Hematopoietic multipotent progenitor cell treated with erythropoietin and hydrocortisone succinate and interleukin-3 and kit ligand, for 15 days (in vitro differentiated cells): ENCODE results near the gene EZH2.

Source experiments
- DNase-seq: peaks from one replicate; pipeline ENCODE4 v3.0.0-alpha.2; 2015; ENCODE audit warnings: low spot score

EZH2 gene

GRCh38 chr7:148804343-148805235 is 79.5 kb downstream of the EZH2 start:
- DNase-seq: no peak

- no peak for DNase-seq
Observed at GRCh38 chr7:148803094-148803493, 81.0 kb downstream of the EZH2 start.

GRCh38 chr7:148802101-148802493 is 82.0 kb downstream of the EZH2 start:
- no peak for DNase-seq

- no peak for DNase-seq
Observed at GRCh38 chr7:148800677-148801076, 83.4 kb downstream of the EZH2 start.

- DNase-seq: no peak
Observed at GRCh38 chr7:148799893-148800555, 84.1 kb downstream of the EZH2 start.

GRCh38 chr7:148796841-148797240 is 87.2 kb downstream of the EZH2 start:
- no peak for DNase-seq

GRCh38 chr7:148794476-148794875 is 89.6 kb downstream of the EZH2 start:
- no peak for DNase-seq

- DNase-seq: peak; percentile 24
Observed at GRCh38 chr7:148793590-148793989, 90.5 kb downstream of the EZH2 start.

- DNase-seq: no peak
Observed at GRCh38 chr7:148791546-148791945, 92.5 kb downstream of the EZH2 start.

- DNase-seq: no peak
Observed at GRCh38 chr7:148790850-148791249, 93.2 kb downstream of the EZH2 start.

- peak; percentile 16 for DNase-seq
Observed at GRCh38 chr7:148790131-148790726, 93.9 kb downstream of the EZH2 start.

- DNase-seq: no peak
Observed at GRCh38 chr7:148789220-148789619, 94.9 kb downstream of the EZH2 start.

GRCh38 chr7:148787571-148788295 is 96.4 kb downstream of the EZH2 start:
- no peak for DNase-seq

GRCh38 chr7:148783801-148784527 is 100.1 kb downstream of the EZH2 start:
- DNase-seq: no peak

GRCh38 chr7:148782757-148783456 is 101.2 kb downstream of the EZH2 start:
- no peak for DNase-seq

GRCh38 chr7:148774471-148774870 is 109.6 kb downstream of the EZH2 start:
- no peak for DNase-seq

GRCh38 chr7:148773334-148773733 is 110.8 kb downstream of the EZH2 start:
- DNase-seq: no peak

- no peak for DNase-seq
Observed at GRCh38 chr7:148772297-148773089, 111.6 kb downstream of the EZH2 start.

GRCh38 chr7:148770004-148770403 is 114.1 kb downstream of the EZH2 start:
- DNase-seq: no peak

- no peak for DNase-seq
Observed at GRCh38 chr7:148763622-148764021, 120.5 kb downstream of the EZH2 start.
